Natural killer cell (primary cell): Measurements from ENCODE around the gene RTN4. TPM values are rescaled to one million over a fixed set of nuclear protein-coding genes. Genes with fewer than 3 reads are reported as not detected.

Experiments
- ATAC-seq, 3 donors: fragments of 150-1000 bp in 2 of 3; fragments of 200-7000 bp in 1 of 3; cut with Tn5 transposase; 1 replicate in 1 of 3; 2 replicates in 2 of 3; pipeline ENCODE4 v1.10.0; 2021; ENCODE audit warnings: mild to moderate bottlenecking in 2 of 3, moderate library complexity in 2 of 3
- DNase-seq, 2 donors: peaks; one replicate each; pipeline versions ENCODE4 v3.0.0 to v3.0.0-alpha.2; 2013 to 2021; ENCODE audit warnings: mixed read lengths in 1 of 2
- H3K27ac ChIP-seq: one replicate; pipeline ENCODE4 v1.5.1; 2013; ENCODE audit warnings: mild to moderate bottlenecking, low read length
- H3K27me3 ChIP-seq: one replicate; pipeline ENCODE4 v1.6.1; 2013; ENCODE audit warnings: low read length; ENCODE audit not compliant: control insufficient read depth, insufficient read depth
- H3K36me3 ChIP-seq: one replicate; pipeline ENCODE4 v1.6.1; 2013; ENCODE audit warnings: low read length; ENCODE audit not compliant: control insufficient read depth, insufficient read depth
- H3K4me1 ChIP-seq: one replicate; pipeline ENCODE4 v1.6.1; 2013; ENCODE audit warnings: low read length; ENCODE audit not compliant: control insufficient read depth, insufficient read depth
- H3K4me3 ChIP-seq: one replicate; pipeline ENCODE4 v1.5.1; 2013; ENCODE audit warnings: low read length
- H3K9me3 ChIP-seq: one replicate; pipeline ENCODE4 v1.6.1; 2013; ENCODE audit warnings: low read length; ENCODE audit not compliant: control insufficient read depth, insufficient read depth
- H3K27ac Mint-ChIP-seq, 2 donors: one replicate each; pipeline ENCODE4 v1.8.0; 2022; ENCODE audit warnings: mild to moderate bottlenecking in 2 of 2, mixed read lengths in 2 of 2, moderate library complexity in 1 of 2
- H3K27me3 Mint-ChIP-seq, 2 donors: one replicate each; pipeline ENCODE4 v1.8.0; 2022; ENCODE audit warnings: low read depth in 2 of 2, mixed read lengths in 2 of 2
- H3K36me3 Mint-ChIP-seq: one replicate; pipeline ENCODE4 v1.8.0; 2022; ENCODE audit warnings: mixed read lengths
- H3K4me1 Mint-ChIP-seq, 2 donors: one replicate each; pipeline ENCODE4 v1.8.0; 2022; ENCODE audit warnings: mixed read lengths in 2 of 2
- H3K4me3 Mint-ChIP-seq: one replicate; pipeline ENCODE4 v1.8.0; 2022; ENCODE audit warnings: mild to moderate bottlenecking, moderate library complexity, mixed read lengths
- H3K9me3 Mint-ChIP-seq, 2 donors: one replicate each; pipeline ENCODE4 v1.8.0; 2022; ENCODE audit warnings: mixed read lengths in 2 of 2
- CTCF ChIP-seq: fragments of 200-600 bp; IDR thresholded peaks from one replicate; pipeline ENCODE4 v1.8.0; 2022; ENCODE audit warnings: antibody characterized with exemption
- WGBS: methylation state at CpG from one replicate; pipeline ENCODE4 v1.1.7; 2013; ENCODE audit warnings: missing lambda C conversion rate; ENCODE audit not compliant: insufficient coverage; 5-methylcytosine and 5-hydroxymethylcytosine counted together
- intact Hi-C: fragments of 100-400 bp; cut with micrococcal nuclease; formaldehyde crosslinking; loops from one replicate; pipeline ENCODE4 v1.14.2; 2022
- total RNA-seq, 4 donors: library from RNA; stranded (reverse); fragments of 120-200 nt in 1 of 4; gene quantifications; one replicate each; pipeline versions ENCODE4 v1.2.3 to v1.2.4, GENCODE V29; 2013 to 2022

The RTN4 gene
- total RNA-seq, 3 donors from 2014 or later (not counting 1 experiment from before 2014, with no cell fraction given): 100 to 117 (median 109) TPM

- Mint-ChIP-seq H3K27me3 (no peaks in the 10 kb centered on the region), H3K27ac (peak overlapping the region; percentile 78 to 79), H3K4me1 (peaks cover 53 to 67% of the 10 kb centered on the region in 2 donors), H3K9me3 (no peaks in the 10 kb centered on the region), H3K36me3 (no peaks in the 10 kb centered on the region), H3K4me3 (no peak overlapping the region)
- ATAC-seq (no peak), DNase-seq (no peak)
- Histone ChIP-seq H3K27ac (no peak overlapping the region), H3K36me3 (peaks cover 9% of the 10 kb centered on the region), H3K4me1 (no peaks in the 10 kb centered on the region), H3K4me3 (no peak overlapping the region), H3K9me3 (no peaks in the 10 kb centered on the region), H3K27me3 (no peaks in the 10 kb centered on the region)
- intact Hi-C loops: no loop called here
- TF ChIP-seq CTCF: no peak
- 85% methylated on average over 1 of the region's 2 CpGs for WGBS
Measured at GRCh38 chr2:54975175-54975574, 75.1 kb downstream of the RTN4 start.

- WGBS: 98% methylated on average over 7 of the region's 7 CpGs
- TF ChIP-seq CTCF: no peak
- H3K4me3 ChIP-seq: no peak overlapping the region
- H3K4me1 ChIP-seq: peaks cover 20% of the 10 kb centered on the region
- peaks cover 13% of the 10 kb centered on the region for H3K36me3 ChIP-seq
- Mint-ChIP-seq H3K27me3 (no peaks in the 10 kb centered on the region), H3K4me3 (no peak overlapping the region), H3K4me1 (peaks cover 59 to 76% of the 10 kb centered on the region in 2 donors), H3K36me3 (no peaks in the 10 kb centered on the region), H3K27ac (peak overlapping the region; percentile 67 to 75), H3K9me3 (no peaks in the 10 kb centered on the region)
- DNase-seq (no peak), ATAC-seq (no peak)
- intact Hi-C loops: no loop called here
- no peaks in the 10 kb centered on the region for H3K9me3 ChIP-seq
- H3K27ac ChIP-seq: no peak overlapping the region
- H3K27me3 ChIP-seq: no peaks in the 10 kb centered on the region
Measured at GRCh38 chr2:54969940-54970338, 80.3 kb downstream of the RTN4 start.

- H3K36me3 Mint-ChIP-seq: no peaks in the 10 kb centered on the region
- Histone ChIP-seq H3K9me3 (no peaks in the 10 kb centered on the region), H3K27me3 (no peaks in the 10 kb centered on the region), H3K36me3 (peaks cover 11% of the 10 kb centered on the region), H3K27ac (no peak overlapping the region), H3K4me1 (peaks cover 22% of the 10 kb centered on the region), H3K4me3 (no peak overlapping the region)
- intact Hi-C loops: no loop called here
- DNase-seq (no peak), ATAC-seq (peak in 1 of 3 donors; percentile 41)
- peak overlapping the region; percentile 67 to 75 for H3K27ac Mint-ChIP-seq
- no peaks in the 10 kb centered on the region for H3K9me3 Mint-ChIP-seq
- WGBS: 96% methylated on average over 3 of the region's 4 CpGs
- no peaks in the 10 kb centered on the region for H3K27me3 Mint-ChIP-seq
- H3K4me1 Mint-ChIP-seq: peaks cover 62 to 76% of the 10 kb centered on the region in 2 donors
- TF ChIP-seq CTCF: no peak
- H3K4me3 Mint-ChIP-seq: no peak overlapping the region
Measured at GRCh38 chr2:54969295-54969939, 80.8 kb downstream of the RTN4 start.
